Measurements from ENCODE around the gene PCDHGA1.

DNA sequence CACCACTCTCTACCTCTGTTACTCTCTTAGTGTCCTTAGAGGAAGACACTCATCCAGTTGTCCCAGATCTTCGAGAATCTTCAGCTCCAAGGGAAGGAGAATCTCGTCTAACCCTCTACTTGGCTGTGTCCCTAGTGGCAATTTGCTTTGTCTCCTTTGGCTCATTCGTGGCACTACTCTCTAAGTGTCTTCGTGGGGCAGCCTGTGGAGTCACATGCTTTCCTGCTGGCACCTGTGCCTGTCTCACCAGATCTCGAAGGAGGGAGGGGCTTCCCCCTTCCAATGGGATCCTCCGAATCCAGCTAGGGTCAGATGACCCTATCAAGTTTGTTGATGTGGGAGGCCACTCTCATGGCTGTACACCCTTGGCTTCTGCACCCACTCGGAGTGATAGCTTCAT, 156.8 kb downstream of the PCDHGA1 start:
- TF ChIP-seq POLR2H (tag; IDR thresholded peaks at IDR 0.05; ENCODE audit: low read depth): no peak
- TF ChIP-seq ARNT (IDR thresholded peaks at IDR 0.05): no peak
- TF ChIP-seq POLR2AphosphoS5 (IDR thresholded peaks at IDR 0.05; ENCODE audit: control insufficient read depth, insufficient read depth, low read depth, low read length): no peak
- TF ChIP-seq, protein P1, sequence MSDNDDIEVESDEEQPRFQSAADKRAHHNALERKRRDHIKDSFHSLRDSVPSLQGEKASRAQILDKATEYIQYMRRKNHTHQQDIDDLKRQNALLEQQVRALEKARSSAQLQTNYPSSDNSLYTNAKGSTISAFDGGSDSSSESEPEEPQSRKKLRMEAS (CRISPR knock-in tag; IDR thresholded peaks at IDR 0.05): no peak
- no peak for TF ChIP-seq TCF7L2 (IDR thresholded peaks at IDR 0.05; ENCODE audit: low read depth, low read length)
- TF ChIP-seq JUNB (CRISPR knock-in tag; conservative IDR thresholded peaks at IDR 0.05): no peak
- TF ChIP-seq CTCF (IDR thresholded peaks at IDR 0.05 in 2 of 3, conservative IDR thresholded peaks at IDR 0.05 in 1 of 3; ENCODE audit: insufficient read depth in 2 of 3, low read depth in 1 of 3, low read length in 3 of 3): no peak

Measured in K562 (cell line).